Articular chondrocyte of knee joint (primary cell): ENCODE results near the gene RBM28. TPM values are rescaled to one million over a fixed set of nuclear protein-coding genes. Genes with fewer than 3 reads are reported as not detected.

ENCODE experiments used
- small RNA-seq: library from RNA; depleted of rRNA; stranded (forward); fragments of <200 nt; gene quantifications from one replicate; pipeline ENCODE3, GENCODE V24; 2012
- total RNA-seq: library from RNA; depleted of rRNA; stranded (reverse); fragments of >200 nt; gene quantifications from 2 replicates; pipeline ENCODE4 v1.2.3, GENCODE V29; 2012

Gene RBM28
- 15.7 and 16.1 TPM in 2 replicates for total RNA-seq

GRCh38 chr7:128343554-128344430, at the start of gene RBM28:
Gene RBM28 (minus strand): TSS chr7:128343908. CDS start chr7:128343793, 115 bp downstream.

DNA sequence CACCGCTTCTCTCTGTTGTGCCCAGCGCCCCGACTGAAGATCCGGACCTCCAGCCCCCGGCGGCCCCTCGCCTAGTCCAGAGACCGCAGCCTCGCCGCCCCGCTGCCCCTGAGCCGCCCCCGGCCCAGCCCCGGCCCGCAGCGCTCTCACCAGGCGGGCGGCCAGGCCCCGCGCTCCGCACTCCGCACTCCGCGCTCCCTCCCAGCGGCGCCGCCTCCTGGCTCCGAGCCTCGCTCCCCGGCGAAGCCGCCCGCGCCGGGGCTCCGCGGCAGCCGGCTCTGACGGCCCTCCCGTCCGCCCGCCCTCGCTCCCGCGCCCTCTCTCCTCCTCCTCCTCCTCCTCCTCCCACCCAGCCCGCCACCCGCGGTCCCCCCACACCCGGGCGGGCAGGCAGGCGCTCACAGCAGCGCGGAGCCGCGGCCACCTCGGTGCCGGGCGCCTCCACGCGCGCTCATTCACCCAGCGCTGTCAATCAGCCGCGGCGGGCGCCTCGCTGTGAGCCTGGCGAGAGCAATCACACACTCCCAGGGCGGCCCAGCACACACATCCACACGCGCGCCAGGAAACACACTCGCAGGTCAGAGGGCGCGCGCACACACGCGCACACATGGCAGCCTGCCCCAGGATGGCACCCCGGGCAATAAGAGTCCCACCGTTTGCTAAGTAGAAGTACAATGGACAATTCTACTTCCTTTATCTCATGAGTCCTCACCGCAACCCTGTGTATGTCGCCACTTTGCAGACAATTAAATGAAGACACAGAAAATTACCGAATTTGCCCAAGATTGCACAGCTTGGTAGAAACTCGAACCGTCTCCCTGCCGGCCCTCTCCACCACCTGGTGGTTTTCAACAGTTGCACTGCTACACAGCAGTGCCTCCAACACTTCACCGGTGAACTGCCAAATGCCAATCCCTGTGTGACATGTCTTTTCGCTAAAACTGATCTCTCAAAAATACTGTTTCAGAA, 18.0 kb upstream of the RBM28 start, which contains the start of gene PRRT4:
TSS of gene PRRT4 (minus strand) at position 280 of the 969 bp plus-strand sequence.

Small RNAs within 50 kb of the gene (small RNA-seq; reads per million reads assigned to genes)
- gene RNU7-27P: not detected

Other genes with a start within 250 kb of the RBM28 start
- 0.11 TPM in 1 of 2 replicates, not detected in the other for gene LEP, start 102.6 kb downstream of the RBM28 start, total RNA-seq
- gene PRRT4, start 17.8 kb upstream of the RBM28 start, total RNA-seq: 0.11 TPM in 1 of 2 replicates, not detected in the other
- gene IMPDH1, start 66.1 kb upstream of the RBM28 start, total RNA-seq: 31.2 and 36.2 TPM in 2 replicates
- gene HILPDA, start 112.0 kb upstream of the RBM28 start, total RNA-seq: 12.2 and 14.1 TPM in 2 replicates
- gene METTL2B, start 132.8 kb upstream of the RBM28 start, total RNA-seq: 29.9 and 35.1 TPM in 2 replicates